GM18909 (cell line): ENCODE data around the gene TRIM17.

ENCODE experiments used
- ATAC-seq: cut with Tn5 transposase; IDR thresholded peaks from one replicate; pipeline ENCODE4 v1.9.1; 2021; ENCODE audit warnings: mild to moderate bottlenecking; ENCODE audit not compliant: unreplicated experiment, poor library complexity

The TRIM17 gene

DNA sequence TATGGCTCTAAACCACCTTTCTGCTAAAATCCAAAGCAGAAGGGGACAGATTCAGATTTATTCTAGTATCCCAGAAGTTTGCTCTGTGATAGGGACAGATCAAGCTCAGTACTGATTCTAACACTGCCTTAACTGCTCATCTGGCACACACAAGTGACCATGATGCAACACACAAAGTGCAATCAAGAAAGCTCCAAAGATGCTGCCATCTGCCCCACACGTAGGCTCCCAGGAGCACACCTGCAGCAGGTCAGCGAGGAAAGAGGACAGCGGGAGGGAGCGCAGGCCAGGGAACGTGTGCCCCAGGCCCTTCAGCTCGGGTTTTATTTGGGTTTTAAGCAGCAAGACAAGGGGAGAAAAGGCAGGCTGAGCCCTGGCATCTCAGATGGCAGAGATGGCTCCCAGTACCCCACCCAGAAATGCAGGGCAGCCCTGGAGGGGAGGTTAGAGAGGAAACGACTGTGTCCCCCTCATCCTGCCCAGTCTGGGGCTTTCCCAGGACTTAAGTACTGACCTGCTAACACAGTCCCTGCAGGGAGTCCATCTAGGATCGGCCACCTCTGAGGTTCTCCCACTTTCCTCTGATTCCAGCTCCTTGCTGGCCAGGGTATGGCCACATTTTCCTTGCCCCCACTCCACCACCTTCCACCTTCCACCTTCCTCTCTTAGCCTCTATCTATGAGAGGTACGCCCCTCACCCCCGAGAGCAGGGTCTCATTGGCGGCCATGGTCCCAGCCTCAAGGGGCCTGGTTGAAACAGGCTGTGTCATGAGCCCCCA is 11.3 kb downstream of the TRIM17 start:
- ATAC-seq, result no peak

DNA sequence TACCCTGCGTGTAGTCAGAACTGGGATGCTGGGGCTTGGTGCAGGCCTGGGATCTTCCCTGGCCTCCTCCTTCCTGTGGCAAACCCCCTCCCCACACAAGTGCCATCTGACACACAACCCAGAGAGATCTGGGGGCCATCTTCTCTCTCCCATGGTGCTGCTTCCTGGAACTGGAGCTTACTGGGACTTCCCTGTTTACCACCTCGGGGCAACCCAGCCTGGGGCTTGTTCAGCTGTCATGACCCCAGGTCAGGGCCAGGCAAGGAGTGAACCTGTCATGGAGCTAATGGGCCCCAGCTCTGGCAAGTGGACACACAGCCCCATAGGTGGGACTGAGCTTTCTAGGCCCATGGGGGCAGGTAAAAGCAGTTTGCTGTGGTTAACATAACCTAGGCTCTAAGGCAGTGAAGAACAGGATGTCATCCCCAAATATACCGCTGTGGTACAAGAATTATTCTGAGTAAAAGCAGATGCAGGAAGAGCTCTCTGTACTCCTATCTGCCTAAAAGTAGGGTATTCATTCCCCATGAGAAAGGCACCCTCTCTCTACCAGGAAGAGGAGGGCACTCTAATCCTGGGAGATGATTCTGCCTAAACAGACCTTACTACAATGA is 12.4 kb downstream of the TRIM17 start:
- ATAC-seq, result no peak

DNA sequence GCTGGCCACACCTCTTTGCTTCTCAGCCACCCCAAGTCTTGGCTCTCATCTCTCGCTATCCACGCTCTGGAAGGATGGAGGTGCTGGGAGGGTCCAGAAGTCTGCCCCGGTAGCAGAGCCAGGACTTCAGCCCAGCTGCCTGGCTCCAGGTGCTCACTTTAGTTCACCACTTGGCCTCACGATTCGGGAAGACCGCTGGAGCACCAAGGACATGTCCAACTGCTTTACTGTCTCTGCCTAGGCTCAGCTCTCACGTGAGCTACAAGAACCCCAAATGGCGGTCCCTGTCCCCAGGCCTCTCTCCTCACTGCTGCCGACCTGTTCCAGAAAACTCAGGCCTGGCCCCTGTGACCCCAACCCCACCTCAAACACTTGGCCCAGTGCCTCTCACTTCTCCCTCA is 13.4 kb downstream of the TRIM17 start:
- ATAC-seq, result no peak

DNA sequence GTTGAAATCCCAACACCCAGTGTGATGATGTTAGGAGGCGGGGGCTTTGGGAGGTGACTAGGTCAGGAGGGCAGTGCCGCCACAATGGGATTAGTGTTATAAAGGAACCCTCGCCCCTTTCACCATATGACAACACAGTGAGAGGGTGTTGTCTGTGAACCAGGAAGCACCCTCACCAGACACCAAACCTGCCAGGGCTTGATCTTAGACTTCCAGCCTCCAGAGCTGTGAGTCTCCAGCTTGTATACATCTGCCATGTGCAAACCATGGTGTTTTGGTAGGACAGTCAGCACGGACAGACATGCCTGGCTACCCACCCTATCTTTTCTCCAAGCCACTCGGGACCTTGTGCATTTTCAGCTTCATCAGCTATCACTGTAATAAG is 14.0 kb downstream of the TRIM17 start:
- ATAC-seq, result no peak

DNA sequence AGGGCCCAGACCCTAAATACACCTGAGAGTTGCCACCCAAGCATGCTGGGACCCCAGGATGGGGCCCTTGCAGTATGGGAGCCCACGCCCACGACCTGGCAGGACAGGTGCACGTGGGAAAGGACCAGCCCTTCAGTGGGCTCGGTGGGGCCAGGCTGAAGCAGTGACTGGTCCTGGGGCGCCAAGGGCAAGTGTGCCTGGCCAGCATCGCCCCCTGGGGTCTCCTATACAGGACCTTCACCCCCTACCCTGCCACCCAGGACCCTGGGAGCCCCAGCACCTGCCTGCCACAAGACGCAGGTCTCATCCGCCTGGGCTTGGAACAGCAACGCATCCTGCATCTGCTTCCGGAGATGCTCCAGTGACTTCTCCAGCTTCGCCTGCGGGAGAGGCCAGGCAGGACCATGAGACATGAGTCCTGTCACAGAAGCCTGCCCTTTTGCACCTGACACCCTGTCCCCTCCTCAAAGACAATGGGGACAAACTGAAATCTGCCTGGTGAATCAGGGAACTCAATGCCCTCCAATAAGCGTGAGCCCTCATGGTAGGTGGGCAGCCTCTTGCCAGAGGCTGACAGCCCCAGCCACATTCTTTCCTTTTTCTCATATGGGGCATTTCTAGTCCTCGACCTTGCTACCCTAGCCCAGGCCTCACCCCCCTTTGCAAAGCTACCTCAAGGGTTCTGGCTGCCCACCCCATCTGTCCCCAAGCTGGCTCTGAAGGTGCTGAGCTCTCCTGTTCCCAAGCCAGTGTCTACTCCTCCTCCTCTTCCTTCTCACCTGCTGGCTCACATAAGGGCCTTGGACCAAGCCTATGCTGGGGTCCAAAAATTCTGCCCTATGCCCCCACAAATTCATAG is 14.7 kb downstream of the TRIM17 start:
- ATAC-seq, result no peak

DNA sequence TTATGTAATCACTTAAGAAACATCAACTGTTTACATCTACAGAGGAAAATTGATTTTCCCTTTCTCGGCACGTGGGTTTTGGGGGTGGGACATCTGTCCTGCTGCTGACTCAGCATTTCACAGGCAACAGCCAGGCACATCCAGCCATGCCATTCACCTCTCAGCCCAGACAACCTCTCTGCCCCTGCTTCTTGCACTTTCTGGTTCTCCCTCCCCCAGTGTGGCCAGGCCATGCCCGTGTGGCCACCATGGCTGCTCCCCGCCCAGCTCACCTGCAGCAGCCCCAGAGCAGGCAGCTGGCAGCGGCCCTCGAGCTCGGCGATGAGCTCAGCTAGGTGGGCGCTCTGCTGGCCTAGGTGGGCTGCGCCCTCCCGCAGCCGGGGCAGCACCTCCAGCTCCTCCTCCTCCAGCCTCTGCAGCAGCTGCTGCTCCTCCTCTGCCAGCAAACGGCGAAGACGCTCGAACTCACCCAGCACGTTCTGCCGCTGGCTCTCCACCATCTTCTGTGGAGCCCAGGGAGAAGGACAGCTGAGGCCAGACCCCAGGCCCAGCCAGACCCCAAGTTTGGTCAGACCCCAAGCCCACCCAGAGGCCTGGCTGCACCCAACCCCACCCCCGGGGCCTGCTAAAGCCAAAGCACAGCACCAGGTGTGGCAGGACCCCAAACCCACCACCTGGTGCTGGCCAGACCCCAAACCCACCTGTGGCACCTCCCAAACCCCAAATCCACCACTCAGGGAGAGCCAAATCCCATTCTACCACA is 15.8 kb downstream of the TRIM17 start:
- no peak for ATAC-seq

DNA sequence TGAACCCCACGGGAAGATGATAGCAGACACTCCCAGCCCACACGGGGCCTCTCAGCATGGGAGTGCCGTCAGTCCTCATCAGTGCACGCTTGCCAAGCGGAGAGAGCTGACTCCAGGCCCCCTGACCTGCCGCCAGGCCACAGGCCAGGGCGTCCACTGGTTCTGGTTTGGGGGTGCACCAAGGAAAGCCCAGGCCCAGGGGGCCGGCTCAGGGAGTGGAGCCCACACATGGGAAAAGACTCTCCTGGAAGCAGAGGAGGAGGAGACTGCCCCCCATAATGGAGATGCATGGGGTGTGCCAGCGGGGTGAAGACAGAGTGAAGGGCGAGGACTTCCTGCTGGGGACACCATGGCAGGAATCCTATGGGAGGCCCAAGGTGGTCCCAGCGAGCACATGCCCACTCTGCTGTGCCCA is 16.4 kb downstream of the TRIM17 start:
- no peak for ATAC-seq

DNA sequence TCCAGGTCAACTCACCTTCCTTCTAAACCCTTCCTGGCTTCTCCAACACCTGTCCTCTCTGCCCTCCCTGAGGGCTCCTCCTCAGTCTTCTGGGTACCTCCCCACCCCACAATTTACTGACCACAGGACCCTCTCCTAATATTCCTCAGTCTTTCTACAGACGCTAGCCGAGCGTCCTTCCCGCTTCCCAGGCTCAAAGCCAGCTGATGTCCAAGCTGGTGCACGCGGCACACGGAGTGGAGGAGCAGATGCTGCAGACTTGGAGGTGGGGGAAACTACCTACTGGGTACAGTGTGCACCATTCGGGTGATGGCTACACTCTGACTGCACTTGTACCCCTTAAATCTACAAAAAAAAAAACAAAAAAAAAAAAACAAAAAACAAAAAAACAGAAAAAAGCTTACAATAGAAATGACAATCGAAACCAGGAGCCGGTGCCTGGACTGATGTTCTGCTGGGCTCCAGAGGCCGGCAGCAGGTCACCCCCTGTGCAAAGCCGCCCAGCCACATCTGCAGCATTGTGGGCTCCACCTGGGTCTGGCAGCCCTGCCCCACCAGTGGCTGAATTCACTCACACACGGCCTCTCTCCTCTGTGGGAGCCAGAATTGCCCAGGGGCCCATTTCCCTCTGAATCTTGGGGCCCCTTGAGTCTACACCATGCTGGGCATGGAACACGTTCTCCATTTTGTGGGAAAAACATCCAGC is 17.0 kb downstream of the TRIM17 start:
- ATAC-seq, result no peak

DNA sequence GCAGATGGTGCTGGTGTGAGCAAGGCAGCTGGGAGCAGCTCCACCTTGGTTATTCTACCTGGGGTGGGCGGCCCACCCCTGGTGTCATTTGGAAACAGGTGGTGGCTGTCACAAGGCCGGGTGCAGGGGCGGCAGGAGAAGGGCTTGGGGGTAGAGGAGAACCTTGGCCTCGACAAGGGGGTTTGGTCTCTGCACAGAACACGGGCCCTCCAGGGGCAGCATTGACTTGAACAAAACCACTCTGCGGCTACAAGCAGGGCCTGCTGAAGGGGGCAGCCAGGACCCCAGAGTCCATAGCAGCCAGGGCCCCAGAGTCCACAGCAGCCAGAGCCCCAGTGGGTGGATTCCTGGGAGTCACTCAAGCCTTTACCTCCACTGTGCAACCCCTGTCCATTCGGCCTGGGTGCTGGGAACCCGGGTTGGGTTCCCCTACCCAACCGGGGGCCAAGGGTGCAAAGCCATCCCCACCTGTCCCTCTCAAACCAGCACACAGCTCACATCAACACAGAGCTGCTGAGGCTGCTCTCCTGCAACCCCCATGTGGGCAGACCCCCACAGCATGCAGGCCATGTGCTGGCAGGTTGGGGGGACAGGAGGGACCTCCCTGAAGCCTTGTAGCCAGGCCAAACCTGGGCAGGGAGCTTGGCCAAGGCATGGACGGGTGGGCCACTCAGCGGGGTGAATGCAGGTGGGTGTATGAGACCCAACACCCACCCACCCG is 17.8 kb downstream of the TRIM17 start:
- no peak for ATAC-seq

DNA sequence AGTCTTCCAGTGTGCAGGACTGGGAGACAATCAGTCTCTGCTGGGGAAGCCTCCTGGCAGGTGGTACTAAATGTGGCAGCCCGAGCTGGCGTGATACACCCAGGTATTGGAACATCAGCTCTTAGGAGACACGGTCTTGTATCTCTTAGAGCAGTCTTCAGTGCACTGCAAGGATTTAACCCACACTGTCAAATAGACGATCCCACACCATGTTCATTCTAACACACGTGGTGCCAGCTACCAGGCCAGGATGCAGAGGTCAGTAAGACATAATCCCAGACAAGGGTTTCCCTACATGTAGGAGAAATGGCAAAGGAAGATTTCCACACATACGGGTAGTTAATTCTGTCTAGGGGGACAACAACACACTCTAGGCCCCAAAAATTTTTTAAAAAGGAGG is 18.7 kb downstream of the TRIM17 start:
- no peak for ATAC-seq

DNA sequence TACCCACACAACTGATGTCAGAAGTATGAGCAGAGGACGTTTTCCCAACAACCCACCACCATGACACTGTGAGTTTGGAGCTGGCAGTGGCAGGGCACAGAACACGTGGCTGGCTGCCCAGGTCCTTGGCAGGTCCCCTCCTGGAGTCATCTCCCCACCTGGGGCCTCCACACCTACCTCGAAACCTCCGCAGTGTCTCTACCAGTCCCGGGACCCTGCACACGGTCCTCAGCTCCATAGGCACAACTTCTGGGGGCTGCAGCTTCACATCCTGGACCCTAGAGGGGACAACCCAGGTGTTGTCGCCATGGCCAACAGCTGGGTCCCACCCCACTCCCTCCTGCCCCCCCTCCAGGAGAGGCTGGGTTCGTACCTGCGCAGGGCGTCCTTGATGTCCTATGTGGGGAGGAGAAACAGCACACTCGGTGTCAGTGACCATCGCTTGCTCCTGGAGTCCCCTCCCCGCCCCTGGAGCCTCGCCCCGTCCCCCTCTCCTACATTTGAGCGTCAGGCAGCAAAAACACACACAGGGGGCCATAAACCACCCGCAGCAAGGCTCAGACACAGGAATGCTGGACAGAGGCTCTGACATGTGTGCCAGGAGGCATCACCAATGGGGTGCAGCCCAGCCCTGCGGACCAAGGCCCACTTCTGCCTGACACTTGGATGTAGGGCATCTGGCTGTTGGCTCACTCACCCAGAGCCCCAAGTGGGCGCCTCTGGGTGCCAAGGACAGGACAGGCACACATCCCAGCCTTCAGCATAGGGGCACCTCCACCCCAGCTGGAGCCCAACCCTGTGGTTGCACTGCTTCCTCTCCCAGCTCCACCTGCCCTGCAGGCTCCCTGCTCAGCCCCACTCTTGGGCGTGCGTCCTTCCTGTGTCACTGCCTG is 19.6 kb downstream of the TRIM17 start:
- no peak for ATAC-seq

DNA sequence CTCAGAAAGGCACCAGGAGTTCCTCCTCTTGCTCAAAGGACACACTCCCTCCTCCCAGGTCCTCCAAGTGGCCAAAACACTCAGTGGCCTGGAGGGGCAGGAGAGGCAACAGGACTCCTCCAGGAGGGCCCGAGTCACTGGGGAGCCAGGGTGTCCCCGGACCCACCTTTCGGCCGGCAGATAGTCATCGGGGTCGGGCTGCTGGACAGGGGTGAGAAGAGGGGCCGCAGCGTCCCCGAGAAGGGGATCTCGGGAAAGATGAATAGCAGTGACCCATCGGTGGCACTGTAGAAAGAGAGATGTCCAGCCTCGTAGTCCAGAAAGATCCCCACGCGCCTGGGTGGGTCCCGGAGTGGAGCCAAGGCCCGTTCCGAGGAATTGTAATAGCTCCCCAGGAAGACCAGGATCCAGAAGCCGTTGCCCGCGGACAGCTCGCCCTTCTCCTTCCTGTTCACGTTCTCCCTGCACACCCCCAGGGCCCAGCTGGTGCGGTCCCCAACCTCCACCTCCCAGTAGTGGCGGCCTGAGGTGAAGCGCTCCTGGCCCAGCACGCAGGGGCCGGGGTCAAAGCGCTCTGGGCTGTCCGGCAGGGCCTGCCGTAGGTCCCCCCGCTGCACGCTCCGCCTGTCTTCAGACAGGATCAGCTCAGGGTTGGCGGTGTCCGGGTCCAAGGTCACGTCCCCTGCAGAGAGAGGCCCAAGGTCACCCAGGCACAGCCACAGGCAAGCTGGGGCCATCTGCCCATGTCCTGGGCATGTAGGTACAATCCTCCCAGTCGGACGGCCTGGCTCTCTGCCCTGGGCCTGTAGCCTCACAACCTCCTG is 21.9 kb downstream of the TRIM17 start:
- no peak for ATAC-seq

DNA sequence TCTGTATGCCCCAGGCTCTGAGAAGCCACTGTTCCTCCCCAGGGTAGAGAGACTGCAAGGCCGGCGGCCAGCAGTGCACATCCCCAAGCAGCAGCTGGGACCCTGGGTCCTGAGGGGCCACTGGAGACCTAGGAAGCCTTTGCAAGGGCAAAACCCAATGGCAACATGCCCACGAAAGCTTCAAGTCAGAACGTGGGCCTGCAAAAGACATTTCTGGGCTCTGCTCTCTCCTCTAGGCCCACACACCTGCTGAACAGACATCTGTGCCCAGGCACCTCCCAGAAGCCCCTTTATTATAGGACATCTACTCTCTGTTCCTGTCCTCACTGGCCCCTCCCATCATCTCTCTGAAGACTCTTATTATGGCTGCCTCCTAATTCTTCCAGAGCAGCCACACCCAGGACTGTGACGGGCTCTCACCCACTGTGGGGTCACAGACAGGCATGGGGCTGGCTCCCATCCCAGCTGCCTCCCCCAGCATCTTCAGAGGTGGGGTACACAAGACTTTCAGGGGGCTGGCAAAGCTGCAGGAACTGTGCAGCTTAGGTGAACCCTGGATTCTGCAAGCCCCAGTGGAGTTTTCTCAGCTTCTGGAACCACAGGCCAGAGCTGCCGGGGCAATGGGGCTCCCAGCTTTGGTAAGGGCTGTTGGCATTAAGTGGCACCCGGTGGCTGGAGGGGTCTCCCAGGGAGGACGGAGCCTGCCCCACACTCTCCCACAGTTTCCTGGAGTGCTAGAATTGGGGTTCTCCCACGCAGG is 22.7 kb downstream of the TRIM17 start:
- no peak for ATAC-seq

DNA sequence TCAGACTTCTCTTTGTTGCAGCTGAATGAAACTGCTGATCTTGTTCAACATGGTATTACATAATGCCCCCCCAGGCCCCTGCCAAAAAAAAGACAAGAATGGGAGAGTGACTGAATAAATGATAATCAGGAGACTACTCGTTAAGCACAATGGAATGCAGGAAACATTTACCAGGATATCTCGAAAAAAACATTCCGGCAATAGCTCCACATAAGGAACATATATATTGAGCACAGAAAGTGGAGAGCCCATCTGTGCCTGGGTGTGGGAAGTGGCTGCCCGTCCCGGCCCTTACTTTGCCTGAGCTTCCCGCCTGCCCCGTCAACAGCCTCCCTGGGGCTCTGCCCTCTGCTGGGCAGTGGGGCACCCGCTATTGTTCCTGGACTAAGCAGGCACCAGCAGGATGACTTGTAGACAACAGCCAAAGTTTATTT is 23.4 kb downstream of the TRIM17 start:
- no peak for ATAC-seq

DNA sequence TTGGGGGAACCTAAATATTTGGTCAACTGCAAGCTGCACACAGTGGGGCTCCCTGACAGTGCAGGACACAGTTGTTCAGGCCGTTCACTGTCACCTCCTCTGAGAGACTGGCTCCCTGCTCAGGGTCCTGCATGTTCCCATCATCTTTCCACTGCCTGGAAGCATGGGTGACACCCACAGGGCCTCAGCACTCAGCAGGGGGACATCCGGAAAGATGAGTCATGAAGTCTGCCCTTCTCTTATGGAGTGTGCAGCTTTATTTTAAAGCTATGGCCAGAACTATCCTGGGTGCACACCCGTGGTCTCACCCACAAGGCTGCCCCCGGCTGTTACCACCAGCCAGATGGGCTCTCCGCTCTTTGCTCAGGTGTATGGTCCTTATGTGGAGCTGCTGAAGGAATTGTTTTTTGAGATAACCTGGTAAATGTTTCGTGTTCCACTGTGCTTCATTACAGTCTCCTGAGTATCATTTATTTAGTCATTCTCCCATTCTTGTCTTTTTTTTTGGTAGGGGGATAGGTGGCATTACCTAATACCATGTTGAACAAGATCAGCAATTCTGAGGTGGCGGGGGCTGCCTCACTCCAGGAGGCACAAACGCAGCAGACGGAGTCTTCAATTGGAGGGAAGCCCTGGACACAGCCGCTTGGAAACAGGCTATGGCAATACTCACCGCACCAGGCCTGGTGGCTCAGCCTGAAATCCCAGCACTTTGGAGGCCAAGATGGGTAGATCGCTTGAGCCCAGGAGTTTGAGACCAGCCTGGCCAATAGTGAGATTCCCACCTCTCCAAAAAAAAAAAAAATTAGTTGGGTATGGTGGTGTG is 24.3 kb downstream of the TRIM17 start:
- ATAC-seq, result no peak
